GM12801 (cell line): Measurements from ENCODE around the gene ATG14.

Experiments
- TF ChIP-seq, protein P1 (sequence below): IDR thresholded peaks from one replicate; pipeline ENCODE4 v1.5.1; 2011; ENCODE audit warnings: control low read depth; ENCODE audit not compliant: insufficient read length; ENCODE audit errors: extremely low read depth

ATG14 gene

DNA sequence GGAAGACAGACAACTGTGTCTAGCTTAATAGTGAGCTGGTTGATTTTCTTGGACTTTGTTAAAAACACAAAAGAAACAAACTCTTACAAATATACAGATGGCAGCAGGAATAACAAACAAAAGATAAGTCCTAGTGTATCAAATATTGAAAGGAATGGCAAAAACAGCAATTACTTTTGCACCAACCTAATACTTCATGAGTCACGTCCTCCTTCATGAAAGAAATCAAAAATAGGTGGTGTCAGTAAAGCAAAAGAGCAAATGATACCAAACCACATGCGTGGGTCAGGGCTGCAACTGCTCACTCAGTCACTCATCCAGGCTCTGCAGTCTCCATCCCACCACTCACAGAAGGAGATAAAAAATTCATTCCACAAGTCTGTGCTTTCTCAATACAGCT lies 11.8 kb downstream of the ATG14 start:
- TF ChIP-seq, protein P1, sequence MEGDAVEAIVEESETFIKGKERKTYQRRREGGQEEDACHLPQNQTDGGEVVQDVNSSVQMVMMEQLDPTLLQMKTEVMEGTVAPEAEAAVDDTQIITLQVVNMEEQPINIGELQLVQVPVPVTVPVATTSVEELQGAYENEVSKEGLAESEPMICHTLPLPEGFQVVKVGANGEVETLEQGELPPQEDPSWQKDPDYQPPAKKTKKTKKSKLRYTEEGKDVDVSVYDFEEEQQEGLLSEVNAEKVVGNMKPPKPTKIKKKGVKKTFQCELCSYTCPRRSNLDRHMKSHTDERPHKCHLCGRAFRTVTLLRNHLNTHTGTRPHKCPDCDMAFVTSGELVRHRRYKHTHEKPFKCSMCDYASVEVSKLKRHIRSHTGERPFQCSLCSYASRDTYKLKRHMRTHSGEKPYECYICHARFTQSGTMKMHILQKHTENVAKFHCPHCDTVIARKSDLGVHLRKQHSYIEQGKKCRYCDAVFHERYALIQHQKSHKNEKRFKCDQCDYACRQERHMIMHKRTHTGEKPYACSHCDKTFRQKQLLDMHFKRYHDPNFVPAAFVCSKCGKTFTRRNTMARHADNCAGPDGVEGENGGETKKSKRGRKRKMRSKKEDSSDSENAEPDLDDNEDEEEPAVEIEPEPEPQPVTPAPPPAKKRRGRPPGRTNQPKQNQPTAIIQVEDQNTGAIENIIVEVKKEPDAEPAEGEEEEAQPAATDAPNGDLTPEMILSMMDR: no peak

DNA sequence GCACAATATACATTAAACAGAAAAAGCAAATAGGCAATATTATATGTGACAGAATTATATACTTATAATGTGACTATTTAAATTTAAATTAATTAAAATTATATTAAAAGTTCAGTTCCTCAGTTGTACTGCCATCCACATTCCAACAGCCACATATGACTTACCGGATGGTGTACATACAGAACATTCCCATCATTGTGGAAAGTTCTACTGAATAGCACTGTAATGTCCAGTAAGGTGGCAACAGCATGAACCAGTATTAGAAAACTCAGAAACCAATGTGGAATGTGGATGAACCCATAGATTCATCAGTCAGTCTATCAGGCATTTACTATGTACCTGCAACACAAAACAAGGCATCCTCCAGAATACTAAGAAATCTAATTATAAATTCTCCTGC lies 12.4 kb downstream of the ATG14 start:
- TF ChIP-seq, protein P1: no peak

DNA sequence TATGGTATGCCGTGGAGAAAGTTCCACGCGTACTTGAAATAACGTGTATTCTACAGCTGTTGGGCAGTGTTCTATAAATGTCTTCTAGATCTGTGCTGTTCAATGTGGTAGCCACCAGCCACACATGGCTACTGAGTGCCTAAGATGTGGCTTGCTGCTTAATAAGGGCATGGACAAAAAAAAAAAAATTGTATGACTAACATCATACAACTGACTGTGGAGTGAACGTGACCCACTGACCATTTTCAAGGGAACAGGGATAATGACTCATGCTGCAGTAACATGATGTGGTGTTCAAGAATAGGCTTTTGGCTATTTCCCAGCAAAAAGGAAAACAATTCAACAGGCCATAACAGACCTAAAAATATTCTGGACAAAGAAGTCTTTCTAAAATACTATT lies 13.0 kb downstream of the ATG14 start:
- TF ChIP-seq, protein P1: no peak

DNA sequence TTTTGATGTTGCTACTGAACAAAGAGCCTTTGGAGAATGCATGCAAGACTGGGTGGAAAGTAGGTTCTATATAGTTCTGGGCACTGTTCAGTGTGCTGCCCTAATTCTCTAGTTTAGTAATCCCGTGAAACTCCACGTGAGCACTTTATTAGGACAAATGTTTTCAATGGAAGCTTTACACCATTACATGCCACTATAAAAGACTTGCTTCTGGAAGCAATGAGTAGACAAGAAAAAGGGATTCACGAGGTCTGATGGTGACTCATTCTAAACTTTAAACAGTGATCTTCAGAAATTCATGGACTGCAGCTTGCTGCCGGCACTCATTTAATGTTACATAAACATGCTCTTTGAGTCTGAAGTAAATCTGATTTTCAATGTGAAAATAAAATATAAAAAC lies 22.3 kb downstream of the ATG14 start:
- TF ChIP-seq, protein P1: no peak

DNA sequence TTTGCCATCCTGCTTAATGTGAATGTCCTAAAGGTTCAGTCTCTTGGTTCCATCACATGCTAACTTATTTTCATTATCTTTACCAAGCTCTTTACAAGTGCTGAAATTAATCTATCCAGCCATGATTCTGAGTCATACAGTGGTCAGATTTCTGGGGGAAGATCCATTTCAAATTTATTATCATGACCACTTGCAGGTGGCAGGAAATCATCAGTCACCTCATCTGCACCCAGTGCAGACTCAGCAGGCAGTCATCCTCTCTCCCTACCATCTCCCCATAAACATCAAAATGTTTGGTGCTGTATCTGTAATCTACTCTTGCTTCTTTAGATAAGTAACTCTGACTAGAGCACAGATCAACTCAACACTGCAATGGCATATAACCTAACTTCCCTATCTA lies 23.5 kb downstream of the ATG14 start:
- TF ChIP-seq, protein P1: no peak

DNA sequence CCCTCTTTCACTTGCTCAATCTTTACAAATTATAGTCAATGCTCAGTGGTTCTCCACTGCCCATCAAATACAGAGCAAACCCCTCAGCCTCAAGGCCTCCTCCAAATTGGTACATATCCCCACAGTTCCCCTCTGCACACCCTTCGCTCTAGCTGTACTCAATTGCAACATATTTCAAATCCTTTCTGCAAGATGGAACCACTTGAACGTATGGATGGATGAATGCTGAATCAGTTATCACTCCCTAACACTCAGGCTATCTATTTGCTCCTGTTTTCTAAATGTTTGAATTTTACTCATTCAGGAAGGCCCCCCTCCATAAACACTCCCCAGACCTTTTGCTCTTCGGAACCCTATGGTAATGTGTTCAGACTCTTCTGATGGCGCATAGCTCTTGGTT lies 24.5 kb downstream of the ATG14 start:
- TF ChIP-seq, protein P1: no peak

DNA sequence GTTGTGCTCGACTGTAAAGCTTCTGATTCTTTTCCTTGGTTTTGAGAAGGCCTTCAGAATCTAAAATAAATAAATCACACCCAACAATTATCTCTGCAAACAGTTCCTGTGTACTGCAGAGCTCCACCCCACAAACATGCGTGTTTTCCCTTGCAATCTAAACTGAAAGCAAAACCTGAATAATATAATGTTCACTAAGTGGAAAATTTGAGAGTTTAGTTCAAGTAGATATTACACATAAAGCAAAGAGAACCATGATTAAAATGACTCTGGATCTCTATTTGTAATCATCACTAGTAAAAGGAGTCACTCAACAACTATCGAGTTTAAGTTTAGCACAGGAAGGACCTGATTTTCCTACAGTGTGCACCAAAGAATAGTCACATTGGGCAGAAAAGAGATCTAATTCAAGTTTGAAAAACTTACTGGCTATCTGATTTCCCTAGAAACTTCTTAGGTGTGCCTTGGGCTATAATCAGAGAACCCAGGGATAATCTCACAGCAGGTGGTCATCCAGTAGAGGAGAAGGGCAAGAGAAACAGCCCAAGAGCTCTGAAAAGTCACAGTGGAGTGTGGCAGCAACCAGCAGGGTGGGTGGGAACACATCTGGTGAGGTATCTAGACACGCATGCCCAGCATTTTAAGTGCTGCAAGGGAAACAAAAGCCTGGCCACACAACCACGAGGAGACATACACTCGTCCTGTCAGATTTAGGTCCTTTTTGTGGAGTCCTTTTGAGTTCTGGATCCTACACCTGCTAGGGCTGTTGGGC lies 25.4 kb downstream of the ATG14 start:
- TF ChIP-seq, protein P1: no peak
